Body of pancreas (tissue), 4 donors: ENCODE data around the gene ATOH8. TPM values are rescaled to one million over a fixed set of nuclear protein-coding genes. Genes with fewer than 3 reads are reported as not detected.

Experiments used
- ATAC-seq: fragments of 150-250 bp; one replicate; pipeline ENCODE4 v1.9.1; 2016
- DNase-seq, 4 donors: peaks; one replicate each; pipeline ENCODE4 v3.0.0-alpha.2; 2019
- H3K27ac ChIP-seq, 4 donors: fragments of 200-600 bp; sonication (generic); 1 replicate in 3 of 4; 2 replicates in 1 of 4; pipeline versions ENCODE4 v1.5.1 to v1.6.1; 2016 to 2019; ENCODE audit warnings: mild to moderate bottlenecking in 1 of 4, mixed read lengths in 1 of 4, moderate library complexity in 1 of 4
- H3K27me3 ChIP-seq, 2 donors: fragments of 200-600 bp; sonication (generic); one replicate each; pipeline ENCODE4 v1.6.0; 2016; ENCODE audit warnings: mild to moderate bottlenecking in 1 of 2
- H3K36me3 ChIP-seq, 2 donors: fragments of 200-600 bp; sonication (generic); replicated peaks in 1 of 2; 2 replicates each; pipeline ENCODE4 v1.5.1; 2016; ENCODE audit warnings: low read depth in 2 of 2; ENCODE audit not compliant: insufficient read depth in 1 of 2
- H3K4me1 ChIP-seq: fragments of 200-600 bp; sonication (generic); one replicate; pipeline ENCODE4 v1.6.0; 2016
- H3K4me3 ChIP-seq, 2 donors: fragments of 200-600 bp; sonication (generic); 1 replicate in 1 of 2; 2 replicates in 1 of 2; pipeline ENCODE4 v1.5.1; 2016 to 2019
- H3K9me3 ChIP-seq, 3 donors: fragments of 200-600 bp; sonication (generic); 1 replicate in 2 of 3; 2 replicates in 1 of 3; pipeline ENCODE4 v1.5.1; 2016
- POLR2A ChIP-seq, 3 donors: fragments of 450-650 bp; IDR thresholded peaks; one replicate each; pipeline ENCODE4 v1.6.1; 2016; ENCODE audit warnings: antibody characterized with exemption in 3 of 3, mild to moderate bottlenecking in 2 of 3
- WGBS, 2 donors: methylation state at CpG; one replicate each; pipeline ENCODE4 v1.1.5; 2017; 5-methylcytosine and 5-hydroxymethylcytosine counted together
- intact Hi-C: fragments of 100-400 bp; cut with DNase I; formaldehyde crosslinking; loops from one replicate; pipeline ENCODE4 v1.15.1; 2023
- total RNA-seq, 2 donors: library from RNA; depleted of rRNA; stranded (reverse); fragments of >200 nt; gene quantifications; one replicate each; pipeline ENCODE4 v1.1.0, GENCODE V29; 2016
- TF ChIP-seq, protein P1 (sequence below), 7 experiments: fragments of 450-650 bp in 4 of 7; fragments of 200-600 bp in 3 of 7; sonication (generic) in 3 of 7; IDR thresholded peaks; one replicate each; pipeline ENCODE4 v1.5.1; 2016 to 2019; ENCODE audit warnings: antibody characterized with exemption in 7 of 7

ATOH8 gene
- total RNA-seq, 2 donors from 2014 or later = 12.9 to 14.5 TPM

DNA sequence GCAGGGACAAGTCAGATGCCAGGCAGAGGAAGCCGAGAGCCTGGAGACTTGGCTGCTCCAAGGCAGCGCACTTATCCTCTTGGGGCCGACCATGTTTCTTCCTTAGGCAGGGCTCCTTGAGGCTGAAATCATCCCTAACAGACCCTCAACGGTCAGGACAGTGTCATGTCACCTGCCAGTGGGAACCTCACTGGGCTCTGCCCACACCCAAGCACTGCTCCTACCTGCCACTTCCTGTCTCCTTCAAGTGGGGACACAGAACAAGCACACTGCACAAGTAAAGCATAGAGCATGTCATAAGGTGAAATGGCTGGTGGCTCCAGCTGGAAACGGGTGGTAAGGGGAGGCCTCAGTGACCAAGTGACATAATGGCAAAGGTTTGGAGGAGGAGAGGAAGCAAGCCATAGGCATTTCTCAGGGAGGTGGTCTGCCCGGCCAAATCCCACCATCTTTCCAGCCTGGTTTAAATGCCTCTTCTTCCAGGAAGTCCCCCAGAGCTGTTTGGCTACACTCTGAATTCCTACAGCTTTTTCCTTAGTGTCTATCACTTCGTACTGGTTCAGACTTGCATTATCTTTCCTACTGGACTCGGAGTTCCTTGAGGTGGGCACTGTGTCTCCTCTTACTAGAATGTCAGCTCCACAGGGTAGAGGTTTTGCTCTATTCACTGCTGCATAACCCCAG, 7.3 kb upstream of the ATOH8 start:
- ATAC-seq (no peak), DNase-seq (no peak)
- intact Hi-C loops = loop anchor here (5.0 kb wide), 1 partner anchor 66 kb away; no protein-coding TSS in a partner anchor
- Histone ChIP-seq H3K27me3 (no peaks in the 10 kb centered on the region), H3K36me3 (no peaks in the 10 kb centered on the region), H3K4me3 (no peak overlapping the region), H3K27ac (no peak overlapping the region), H3K4me1 (peaks cover 36% of the 10 kb centered on the region), H3K9me3 (no peaks in the 10 kb centered on the region)
- TF ChIP-seq, protein P1, sequence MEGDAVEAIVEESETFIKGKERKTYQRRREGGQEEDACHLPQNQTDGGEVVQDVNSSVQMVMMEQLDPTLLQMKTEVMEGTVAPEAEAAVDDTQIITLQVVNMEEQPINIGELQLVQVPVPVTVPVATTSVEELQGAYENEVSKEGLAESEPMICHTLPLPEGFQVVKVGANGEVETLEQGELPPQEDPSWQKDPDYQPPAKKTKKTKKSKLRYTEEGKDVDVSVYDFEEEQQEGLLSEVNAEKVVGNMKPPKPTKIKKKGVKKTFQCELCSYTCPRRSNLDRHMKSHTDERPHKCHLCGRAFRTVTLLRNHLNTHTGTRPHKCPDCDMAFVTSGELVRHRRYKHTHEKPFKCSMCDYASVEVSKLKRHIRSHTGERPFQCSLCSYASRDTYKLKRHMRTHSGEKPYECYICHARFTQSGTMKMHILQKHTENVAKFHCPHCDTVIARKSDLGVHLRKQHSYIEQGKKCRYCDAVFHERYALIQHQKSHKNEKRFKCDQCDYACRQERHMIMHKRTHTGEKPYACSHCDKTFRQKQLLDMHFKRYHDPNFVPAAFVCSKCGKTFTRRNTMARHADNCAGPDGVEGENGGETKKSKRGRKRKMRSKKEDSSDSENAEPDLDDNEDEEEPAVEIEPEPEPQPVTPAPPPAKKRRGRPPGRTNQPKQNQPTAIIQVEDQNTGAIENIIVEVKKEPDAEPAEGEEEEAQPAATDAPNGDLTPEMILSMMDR (IDR thresholded peaks at IDR 0.05) = no peak
- TF ChIP-seq POLR2A (IDR thresholded peaks at IDR 0.05) = no peak
- WGBS, 2 donors = 65 to 69% methylated on average over 8 of the region's 8 CpGs

DNA sequence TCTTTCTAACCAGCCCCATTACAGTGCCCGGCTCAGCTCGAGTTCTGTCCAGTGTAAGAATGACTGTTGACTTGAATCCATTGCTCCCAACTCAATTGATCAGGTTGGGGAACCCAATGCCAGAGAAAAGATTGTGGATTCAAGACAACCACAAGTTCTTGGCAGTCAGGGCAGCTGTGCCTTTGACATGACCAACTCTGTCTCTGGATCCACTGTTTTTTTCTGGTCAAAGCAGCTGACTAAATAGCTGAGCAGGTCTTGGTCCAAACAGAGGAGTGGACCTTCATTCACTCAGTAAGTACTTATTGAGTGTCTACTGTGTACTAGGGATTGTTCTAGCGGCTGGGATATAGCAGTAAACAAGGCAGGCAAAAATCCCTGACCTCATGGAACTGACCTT, 6.3 kb upstream of the ATOH8 start:
- no peak for ATAC-seq
- no peak overlapping the region for H3K27ac ChIP-seq
- intact Hi-C loops = loop anchor here (5.0 kb wide), 1 partner anchor 65 kb away; no protein-coding TSS in a partner anchor
- no peak for DNase-seq
- H3K27me3 ChIP-seq = no peaks in the 10 kb centered on the region
- no peak for TF ChIP-seq POLR2A (IDR thresholded peaks at IDR 0.05)
- TF ChIP-seq, protein P1 (IDR thresholded peaks at IDR 0.05) = no peak
- no peaks in the 10 kb centered on the region for H3K36me3 ChIP-seq
- H3K4me1 ChIP-seq = peaks cover 26% of the 10 kb centered on the region
- no peaks in the 10 kb centered on the region for H3K9me3 ChIP-seq
- 71 to 78% methylated on average over 3 of the region's 3 CpGs for WGBS, 2 donors
- no peak overlapping the region for H3K4me3 ChIP-seq

DNA sequence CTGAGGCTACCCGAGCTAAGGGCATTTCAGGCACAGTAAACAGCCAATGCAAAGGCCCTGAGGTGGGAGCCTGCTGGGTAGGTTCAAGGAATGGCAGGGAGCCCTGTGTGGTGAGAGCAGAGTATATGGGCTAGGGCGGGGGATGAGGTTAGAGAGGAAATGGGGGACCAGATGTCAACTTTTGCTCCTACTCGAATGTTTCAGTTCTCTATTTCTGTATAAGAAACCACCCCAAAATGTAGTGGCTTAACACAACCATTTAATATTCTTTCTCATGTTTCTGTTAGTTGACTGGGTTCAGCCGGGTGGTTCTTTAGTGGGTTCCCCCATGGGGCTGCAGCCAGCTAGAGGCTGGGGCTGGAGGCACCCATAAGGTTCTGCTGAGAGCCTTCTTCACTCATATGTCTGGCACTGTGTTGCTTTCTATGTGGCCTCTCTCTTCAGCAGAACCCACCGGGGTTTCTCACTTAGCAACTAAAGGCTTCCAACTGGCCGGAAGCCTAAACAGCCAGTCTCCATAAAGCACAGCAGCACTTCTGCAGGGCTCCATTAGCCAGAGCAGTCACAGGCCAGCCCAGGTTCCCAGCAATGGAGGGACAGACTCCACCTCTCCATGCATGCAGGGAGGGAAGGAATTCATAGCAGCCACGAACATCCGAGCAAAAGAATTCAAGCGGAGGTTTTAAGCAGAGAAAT, 5.6 kb upstream of the ATOH8 start:
- no peak for DNase-seq
- no peak overlapping the region for H3K27ac ChIP-seq
- 77 to 87% methylated on average over 9 of the region's 9 CpGs for WGBS, 2 donors
- H3K4me3 ChIP-seq = no peak overlapping the region
- TF ChIP-seq POLR2A (IDR thresholded peaks at IDR 0.05) = no peak
- TF ChIP-seq, protein P1 (IDR thresholded peaks at IDR 0.05) = no peak
- intact Hi-C loops = loop anchor here (5.0 kb wide), 1 partner anchor 64 kb away; no protein-coding TSS in a partner anchor
- ATAC-seq = no peak
- H3K4me1 ChIP-seq = peaks cover 19% of the 10 kb centered on the region
- peaks cover 0 to 3% of the 10 kb centered on the region in 2 donors for H3K27me3 ChIP-seq
- no peaks in the 10 kb centered on the region for H3K9me3 ChIP-seq
- no peaks in the 10 kb centered on the region for H3K36me3 ChIP-seq

DNA sequence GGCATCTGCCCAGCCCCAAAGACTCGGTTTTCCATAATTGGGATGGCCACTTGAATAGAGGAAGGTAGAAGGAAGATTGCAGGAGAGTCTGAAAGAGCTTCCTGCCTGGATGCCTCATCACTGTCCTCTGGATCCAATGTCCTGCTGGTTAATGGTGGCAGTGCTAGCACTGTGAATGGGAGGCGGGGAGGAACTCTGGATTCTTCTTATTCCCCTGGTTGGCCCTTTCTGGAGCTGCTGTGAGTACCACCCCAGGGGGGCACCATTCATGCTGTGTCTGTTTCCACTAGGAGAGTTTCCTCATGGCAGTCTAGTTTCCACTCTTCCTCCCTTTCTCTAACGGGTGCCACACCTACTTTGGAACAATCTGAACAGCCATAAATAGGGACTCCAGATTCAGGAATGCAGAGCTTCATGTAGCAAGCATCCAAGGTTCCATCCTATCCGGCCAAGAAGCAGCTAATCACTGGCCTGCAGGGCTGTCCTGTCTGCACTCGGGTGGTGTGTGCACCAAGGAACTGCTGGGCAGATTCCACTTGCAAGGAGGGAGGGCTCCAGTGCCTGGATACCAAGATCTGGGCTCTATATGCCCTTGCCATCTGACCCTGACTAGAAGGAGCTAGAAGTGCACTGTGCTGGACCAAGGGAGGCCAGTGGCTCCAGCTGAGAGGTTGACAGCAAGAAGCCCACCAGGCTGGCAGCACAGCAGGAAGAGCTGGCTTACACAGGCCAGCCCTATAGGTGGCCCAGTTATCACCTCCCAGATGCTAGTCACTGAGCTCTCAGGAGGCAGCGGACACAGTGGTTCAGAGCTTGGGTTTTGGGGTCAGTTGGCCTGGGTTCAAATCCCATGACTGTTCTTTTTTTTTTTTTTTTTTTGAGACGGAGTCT, 4.6 kb upstream of the ATOH8 start:
- Histone ChIP-seq H3K27ac (no peak overlapping the region), H3K27me3 (peaks cover 0 to 13% of the 10 kb centered on the region in 2 donors), H3K4me1 (peaks cover 19% of the 10 kb centered on the region), H3K9me3 (no peaks in the 10 kb centered on the region), H3K36me3 (no peaks in the 10 kb centered on the region), H3K4me3 (no peak overlapping the region)
- intact Hi-C loops = loop anchor here (5.0 kb wide), 1 partner anchor 63 kb away; no protein-coding TSS in a partner anchor
- no peak for TF ChIP-seq POLR2A (IDR thresholded peaks at IDR 0.05)
- TF ChIP-seq, protein P1 (IDR thresholded peaks at IDR 0.05) = no peak
- no peak for DNase-seq
- 59 to 64% methylated on average over 6 of the region's 7 CpGs for WGBS, 2 donors
- no peak for ATAC-seq
